HG02970 (cell line): Measurements from ENCODE around the gene UBB.

Experiments
- ATAC-seq: cut with Tn5 transposase; IDR thresholded peaks from one replicate; pipeline ENCODE4 v1.9.1; 2021; ENCODE audit warnings: mild to moderate bottlenecking, moderate library complexity, moderate number of reproducible peaks; ENCODE audit not compliant: unreplicated experiment, low FRiP score

UBB gene

DNA sequence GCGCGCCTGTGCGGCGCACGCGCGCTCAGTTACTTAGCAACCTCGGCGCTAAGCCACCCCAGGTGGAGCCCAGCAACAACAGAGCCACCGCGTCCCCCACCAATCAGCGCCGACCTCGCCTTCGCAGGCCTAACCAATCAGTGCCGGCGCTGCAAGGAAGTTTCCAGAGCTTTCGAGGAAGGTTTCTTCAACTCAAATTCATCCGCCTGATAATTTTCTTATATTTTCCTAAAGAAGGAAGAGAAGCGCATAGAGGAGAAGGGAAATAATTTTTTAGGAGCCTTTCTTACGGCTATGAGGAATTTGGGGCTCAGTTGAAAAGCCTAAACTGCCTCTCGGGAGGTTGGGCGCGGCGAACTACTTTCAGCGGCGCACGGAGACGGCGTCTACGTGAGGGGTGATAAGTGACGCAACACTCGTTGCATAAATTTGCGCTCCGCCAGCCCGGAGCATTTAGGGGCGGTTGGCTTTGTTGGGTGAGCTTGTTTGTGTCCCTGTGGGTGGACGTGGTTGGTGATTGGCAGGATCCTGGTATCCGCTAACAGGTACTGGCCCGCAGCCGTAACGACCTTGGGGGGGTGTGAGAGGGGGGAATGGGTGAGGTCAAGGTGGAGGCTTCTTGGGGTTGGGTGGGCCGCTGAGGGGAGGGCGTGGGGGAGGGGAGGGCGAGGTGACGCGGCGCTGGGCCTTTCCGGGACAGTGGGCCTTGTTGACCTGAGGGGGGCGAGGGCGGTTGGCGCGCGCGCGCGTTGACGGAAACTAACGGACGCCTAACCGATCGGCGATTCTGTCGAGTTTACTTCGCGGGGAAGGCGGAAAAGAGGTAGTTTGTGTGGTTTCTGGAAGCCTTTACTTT lies at the start of gene UBB:
TSS of gene UBB (plus strand) at position 452 of the 856 bp plus-strand sequence. CDS start 817 bp downstream, outside the sequence.
- peak; percentile 89 for ATAC-seq

DNA sequence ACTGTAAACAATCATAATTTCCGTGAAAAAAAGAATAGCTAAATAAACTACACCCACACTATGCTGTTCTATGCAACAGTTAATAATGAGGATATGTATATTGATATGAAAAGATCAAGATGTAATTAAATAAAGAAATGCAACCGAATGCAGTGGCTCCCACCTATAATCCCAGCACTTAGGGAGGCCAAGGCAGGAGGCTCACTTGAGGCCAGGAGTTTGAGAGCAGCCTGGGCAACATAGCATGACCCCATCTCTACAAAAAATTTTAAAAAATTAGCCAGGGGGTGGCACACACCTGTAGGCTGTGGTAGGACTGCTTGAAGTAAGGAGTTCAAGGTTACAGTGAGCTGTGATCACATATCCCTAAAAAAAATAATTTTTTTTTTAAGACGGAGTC lies 42.5 kb upstream of the UBB start:
- ATAC-seq = no peak

DNA sequence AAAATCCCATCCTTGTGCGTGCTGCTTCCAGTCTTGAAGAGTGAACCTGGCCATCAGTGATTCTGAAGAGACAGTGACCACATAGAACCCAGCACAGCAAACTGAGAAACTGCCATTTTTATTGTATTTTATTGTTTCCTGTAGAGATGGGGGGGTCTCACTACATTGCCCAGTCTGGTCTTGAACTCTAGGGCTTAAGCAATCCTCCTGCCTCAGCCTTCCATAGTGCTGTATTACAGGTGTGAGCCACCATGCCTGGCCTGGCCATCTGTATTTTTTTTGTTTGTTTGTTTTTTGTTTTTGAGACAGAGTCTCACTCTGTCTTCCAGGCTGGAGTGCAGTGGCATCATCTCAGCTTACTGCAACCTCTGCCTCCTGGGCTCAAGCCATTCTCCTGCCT lies 41.5 kb upstream of the UBB start:
- no peak for ATAC-seq

DNA sequence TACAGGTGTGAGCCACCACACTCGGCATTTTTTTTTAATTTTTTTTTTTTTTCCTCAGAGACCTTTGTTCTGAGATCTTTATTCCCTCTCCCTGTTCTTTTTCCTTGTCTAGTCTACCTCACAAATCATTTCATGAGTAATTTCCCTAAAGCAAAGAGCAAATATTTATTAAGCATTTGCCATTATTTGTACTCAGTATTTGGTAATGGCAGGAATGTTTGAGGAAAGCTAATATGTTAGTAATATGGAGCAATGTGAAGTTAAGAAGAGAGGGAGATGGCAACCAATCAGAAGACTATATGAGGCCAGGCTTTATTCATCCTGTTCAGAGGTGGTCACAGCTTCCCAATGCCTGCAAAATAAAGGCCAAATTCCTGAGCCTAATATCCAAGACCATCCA lies 40.9 kb upstream of the UBB start:
- no peak for ATAC-seq

DNA sequence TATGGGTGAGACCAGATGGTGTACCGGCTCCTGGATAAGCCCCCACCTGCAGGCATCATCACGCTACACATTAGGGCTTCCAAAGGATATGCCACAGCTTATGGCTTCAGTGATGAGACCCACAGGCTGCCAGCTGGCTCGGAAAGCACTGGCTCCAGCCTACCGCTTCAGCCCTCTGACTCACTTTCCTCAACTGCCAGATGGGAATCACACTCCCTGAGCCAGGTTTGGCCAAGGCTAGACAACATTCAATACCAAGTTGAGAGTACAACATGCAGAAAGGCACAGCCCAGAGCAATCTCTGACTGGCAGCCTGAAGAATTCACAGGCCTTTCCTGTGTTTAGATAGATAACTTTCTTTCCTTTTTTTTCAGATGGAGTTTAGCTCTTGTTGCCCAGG lies 37.9 kb upstream of the UBB start:
- ATAC-seq = no peak

DNA sequence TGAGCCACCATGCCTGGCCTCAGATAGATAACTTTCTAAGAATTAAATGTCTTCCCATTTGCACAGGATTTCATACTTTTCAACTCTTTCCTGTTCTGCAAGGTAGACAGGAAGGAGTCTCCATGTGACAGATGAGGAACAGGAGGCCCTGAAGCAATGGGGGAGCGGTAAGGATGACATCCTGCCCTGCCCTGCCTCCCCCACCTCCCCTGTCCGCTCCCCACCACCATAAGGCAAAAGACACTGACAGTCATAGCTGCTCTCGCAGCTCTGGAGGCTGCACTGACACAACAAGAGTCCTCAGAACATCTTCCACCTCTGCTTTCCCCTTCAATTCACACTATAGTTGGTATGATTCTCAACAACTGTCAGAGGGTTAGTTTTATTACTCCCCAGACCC lies 37.3 kb upstream of the UBB start:
- ATAC-seq = no peak

DNA sequence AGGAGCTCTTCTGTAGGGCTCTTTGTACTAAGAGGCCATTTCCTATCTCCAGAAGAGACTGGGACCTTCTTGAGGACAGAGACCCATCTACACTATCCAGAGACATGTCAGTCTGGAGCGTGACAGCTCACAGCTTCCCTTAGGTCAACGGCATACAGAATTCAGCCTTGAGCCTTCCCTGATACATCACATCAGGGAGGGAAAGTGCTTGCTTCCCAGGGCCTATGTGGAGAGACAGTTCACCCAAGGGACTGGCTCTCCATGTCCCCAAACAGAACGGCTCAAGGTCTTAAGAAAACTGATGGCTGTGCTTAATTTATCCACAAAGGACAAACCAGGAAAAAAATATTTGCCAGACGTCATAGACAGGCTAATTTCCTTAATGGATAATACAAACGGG lies 35.3 kb upstream of the UBB start:
- ATAC-seq = no peak

DNA sequence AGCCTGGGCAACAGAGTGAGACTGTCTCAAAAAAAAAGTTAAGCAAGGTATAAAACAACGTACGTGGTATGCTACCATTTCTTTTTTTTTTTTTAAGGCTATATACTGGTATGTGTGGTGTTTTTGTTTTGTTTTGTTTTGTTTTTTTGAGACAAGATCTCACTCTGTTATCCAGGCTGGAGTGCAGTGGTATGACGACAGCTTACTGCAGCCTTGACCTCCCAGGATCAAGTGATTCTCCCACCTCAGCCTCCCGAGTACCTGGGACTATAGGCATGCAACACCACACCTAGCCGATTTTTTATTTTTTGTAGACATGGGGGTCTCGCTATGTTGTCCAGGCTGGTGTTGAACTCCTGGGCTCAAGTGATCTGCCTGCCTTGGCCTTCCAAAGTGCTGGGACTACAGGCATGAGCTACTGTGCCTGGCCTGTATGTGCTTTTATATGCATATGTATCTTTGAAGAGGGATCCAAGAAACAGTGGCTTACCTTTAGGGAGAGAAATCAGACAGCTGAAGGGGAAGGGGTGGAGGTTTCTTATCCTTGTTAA lies 34.1 kb upstream of the UBB start:
- no peak for ATAC-seq

DNA sequence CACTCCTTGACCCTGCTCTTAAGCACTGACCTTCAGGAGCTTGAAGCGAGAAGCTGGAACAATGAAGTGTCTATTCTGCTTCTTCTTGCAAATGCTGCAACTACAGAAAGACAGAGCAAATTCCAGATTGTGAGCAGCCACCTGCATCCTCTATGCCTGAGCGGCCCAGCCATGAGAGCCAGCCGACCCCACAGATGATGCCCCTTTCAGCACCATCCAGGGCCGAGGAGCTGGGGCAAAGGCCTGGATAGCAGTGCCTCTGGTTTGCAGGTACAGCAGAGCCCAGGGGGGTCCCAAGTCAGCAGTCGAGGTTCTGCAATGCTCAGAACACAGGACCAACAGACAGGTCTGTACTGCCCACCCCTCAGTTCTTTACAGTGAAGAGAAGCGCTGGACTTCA lies 32.3 kb upstream of the UBB start:
- ATAC-seq = no peak

DNA sequence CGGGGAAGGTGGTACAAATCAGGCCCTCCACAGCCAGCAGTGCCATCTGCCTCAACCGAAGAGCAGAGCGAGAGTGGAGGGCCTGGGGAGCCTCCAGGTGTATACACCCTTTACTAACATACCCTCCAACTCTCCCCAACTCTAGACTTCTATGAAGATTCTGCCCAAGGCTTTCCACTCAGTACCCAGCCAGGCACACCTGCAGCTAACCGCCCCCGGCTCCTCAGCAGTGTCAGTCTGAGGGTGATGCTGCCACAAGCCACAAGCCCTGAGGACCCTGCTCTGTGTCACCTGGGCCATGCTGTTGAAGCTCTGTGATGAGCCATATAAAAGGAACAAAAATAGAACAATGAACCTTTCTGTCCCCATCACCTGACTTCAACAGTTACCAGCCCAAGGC lies 31.5 kb upstream of the UBB start:
- ATAC-seq = no peak

DNA sequence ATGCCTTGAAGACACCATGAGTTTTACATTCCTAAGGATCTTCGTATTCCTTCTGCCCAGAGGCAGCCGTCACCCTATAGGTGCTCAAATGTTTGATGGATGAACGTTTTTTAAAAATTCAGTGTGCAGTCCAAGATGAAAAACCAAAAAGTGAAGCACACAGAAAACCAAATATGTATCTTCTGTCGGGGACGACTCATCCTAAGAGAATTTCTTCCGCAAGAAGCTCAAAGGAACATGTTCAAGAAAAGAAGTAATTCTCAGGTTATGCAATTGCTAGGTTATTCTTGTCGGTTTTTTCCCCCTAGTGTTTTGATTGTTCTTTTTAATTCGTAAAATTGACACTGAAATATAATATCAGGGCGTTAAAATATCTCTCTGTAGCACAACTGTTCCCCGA lies 29.1 kb upstream of the UBB start:
- no peak for ATAC-seq

DNA sequence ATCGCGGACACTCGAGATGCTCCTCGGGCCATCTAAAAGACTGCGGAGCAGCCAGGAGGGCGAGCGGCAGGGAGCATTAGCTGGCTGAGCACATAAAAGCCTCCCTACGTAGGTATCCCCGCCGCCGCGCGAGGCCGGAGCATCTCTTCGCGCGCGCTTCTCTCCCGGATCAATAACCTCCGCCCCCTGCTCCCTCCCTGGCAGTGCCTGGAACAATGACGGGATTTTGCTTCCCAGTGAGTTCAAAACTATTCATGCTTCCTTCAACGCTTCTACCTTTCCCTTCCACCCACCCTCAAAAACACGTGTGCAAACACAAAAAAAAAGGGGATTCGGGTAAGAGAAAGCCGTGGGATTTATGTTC lies 28.6 kb upstream of the UBB start:
- no peak for ATAC-seq

DNA sequence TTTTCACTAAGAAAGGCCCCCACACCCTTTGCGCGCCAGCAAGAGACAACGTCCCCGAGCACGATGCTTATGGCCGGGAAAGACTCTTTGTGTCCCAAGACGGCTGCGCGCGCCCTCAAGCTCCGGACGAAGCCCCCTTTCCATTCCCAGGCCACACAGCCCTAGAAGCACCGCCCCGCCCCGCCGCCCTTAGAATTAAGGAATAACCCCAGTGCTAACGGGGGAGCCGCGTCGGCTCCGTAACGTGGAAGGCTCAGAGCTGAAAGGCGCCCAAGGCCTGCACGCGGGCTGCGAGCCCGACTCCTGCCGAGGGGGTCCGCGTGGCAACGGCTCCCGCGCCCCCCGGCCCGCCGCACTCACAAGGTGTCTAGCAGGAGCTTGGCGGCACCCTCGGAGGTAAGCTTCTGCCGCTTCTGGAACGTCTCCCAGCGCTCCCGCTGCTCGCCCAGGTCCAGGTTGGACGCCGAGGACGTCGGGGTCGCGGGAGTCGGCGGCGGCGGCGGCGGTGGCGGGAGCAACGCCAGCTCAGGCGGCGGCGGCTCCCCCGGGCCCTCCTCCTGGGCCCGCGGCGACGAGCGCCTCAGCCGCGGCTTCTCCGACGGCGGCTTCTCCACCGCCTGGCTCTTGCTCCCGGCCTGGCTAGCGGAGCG lies 28.1 kb upstream of the UBB start:
- peak; percentile 35 for ATAC-seq

DNA sequence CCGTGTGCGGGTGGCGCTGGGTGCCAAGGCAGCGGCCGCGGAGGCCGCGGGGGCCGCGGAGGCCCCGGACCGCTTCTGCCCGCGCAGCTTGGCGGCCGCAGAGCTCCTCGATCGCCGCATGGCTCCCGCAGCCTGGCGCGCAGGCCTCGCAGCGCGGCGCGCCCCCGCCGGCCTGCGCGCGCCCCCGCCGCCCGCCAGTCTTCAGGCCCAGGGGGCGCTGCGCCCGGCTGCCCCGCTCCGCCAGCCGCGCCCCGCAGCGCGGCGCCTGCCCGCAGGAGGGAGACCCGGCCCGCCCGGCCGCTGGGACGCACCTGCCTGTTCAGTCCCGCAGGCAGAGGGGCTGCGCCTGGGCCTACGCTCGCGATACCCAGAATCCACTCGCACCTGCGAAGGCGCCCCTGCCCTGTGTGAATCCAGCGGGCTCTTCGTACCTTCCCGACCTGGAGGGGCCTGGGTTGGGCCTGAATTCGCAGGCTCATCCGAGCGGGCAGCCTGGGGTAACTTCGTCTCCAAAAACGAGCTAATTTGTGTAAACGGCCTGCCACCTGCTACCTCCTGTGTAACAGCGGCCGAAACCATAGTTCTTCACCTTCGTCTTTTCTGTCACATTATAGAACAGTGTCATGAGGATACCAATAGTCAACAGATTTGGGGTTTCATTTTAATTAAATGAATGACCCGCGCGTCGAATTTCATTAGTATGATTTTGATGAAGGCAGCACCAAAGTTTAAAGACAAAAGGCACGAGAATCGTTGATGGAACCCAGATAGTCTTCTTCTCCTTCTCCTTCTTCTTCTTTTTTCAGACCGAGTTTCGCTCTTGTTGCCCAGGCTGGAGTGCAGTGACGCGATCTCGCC lies 27.3 kb upstream of the UBB start, which contains the start of gene CENPV:
TSS of gene CENPV (minus strand) at position 153 of the 858 bp plus-strand sequence. CDS start at position 120, 33 bp downstream.
- peak; percentile 65 for ATAC-seq

DNA sequence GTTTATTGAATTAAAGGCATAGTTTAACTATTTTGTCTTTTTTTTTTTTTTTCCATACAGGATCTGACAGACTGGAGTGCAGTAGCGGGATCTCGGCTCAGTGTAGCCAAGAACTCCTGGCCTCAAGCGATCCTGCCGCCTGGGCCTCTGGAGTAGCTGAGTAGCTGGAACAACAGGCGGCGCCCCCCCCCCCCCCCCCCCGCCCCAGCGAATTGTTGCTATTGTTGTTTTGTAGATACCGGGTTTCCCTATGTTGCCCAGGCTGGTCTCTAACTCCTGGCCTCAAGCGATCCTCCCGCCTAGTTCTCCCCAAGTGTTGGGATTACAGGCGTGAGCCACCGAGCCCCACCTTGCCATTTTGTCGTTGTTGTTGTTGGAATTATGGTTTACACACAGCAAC lies 26.3 kb upstream of the UBB start:
- ATAC-seq = no peak

DNA sequence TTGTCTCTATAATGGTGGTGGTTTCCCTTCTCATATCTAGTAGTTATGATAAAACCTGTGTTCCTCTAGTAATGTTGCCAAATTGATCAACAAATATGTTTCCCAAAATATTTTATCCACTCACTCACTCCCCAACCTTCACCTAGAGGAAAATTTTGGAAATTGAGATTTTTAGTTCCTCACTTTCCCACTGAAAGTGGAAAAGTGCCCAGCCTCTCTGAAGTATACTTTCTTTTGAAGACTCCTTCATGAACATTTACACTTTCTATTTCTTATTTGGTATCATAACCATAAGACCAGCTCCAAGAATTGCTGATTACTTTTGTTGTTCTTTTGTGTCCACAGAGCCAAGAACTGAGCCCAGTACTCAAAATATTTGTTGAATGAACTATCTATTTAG lies 22.5 kb upstream of the UBB start:
- no peak for ATAC-seq

DNA sequence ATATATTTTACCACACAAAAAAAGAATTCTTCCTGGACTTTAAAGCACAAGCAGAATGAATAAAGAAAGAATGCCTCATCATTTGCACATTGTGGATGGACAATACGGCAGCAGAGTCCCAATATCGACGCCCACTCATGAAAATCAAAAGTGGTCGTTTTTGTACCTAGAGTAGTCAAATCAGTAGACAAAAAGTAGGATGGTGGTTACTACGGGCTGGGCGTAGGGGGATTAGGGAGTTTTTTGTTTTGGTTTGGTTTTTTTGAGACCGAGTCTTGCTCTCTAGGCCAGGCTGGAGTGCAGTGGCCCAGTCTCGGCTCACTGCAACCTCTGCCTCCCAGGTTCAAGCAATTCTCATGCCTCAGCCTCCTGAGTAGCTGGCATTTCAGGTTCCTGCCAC lies 19.0 kb upstream of the UBB start:
- no peak for ATAC-seq

DNA sequence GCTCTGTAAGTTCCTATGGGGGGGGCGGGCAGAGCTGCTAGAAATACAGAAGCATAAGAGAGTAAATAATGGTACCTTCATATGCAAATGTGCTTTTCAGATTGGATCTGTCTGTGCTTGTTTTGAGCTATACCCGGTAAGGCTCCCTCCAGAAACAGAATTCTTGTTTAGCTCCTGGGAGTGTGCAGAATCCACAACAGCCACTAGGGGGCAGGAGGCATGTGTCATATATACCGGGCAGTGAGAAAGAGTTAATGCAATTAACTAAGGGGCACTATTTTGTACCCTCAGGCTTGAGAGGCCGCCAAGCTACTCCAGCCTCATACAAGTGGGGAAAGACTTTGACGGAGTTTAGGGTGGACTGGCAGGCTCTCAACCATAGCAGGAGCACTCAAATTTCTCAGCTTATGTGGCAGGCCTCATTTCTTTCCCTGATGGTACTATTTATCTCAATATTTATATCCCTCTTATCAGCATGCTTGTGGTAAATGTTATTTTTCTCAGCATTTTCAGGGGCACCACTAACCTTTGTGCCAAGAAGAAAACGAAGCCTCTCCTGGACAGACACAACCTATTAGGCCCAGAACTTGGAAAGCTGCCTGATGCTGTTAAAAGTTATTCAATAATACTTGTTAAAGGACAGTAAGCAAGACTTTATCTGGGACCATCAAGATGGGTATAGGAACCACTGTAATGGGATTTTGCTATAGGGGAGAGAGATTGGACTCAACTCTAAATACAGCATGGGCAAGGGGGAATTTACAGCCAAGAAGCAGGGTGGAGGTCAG lies 16.9 kb upstream of the UBB start:
- ATAC-seq = no peak

DNA sequence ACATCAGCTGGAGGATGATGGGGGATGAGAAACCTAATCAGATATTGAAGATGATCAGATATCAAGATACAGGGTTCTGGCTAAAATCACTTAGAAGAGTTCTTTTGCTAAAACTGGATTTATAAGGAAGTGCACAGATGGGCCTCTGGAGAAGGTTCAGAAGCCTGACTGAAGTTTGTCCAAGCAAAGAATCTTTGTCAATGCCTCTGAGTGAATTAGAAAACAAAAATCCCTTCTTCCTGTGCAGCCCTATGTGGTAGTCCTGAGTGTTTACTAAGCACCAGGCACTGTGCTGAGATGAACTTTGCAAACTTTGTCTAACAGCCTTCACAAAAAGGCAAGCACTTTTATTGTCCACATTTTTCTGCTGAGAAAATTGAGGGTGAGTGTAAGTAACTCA lies 16.3 kb upstream of the UBB start:
- no peak for ATAC-seq

DNA sequence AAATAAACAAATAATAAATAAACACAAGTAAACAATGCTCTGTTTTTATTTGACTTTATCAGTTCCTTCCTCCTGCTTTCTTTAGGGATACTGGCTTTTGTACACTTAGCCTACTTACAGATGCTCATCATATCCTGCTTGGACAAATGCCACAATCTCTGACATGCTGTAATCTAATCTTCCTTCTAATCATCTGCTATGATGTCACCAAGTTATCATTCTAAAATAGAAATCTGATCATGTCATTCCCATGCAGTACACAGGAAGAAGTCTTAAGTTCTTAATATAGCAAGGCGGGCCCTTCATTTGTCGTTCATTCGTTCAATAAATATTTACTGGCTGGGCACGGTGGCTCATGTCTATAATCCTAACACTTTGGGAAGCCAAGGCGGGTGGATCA lies 9.1 kb upstream of the UBB start:
- no peak for ATAC-seq
